SK-N-SH treated with all-trans-retinoic acid at 6 μM for 48 hours (cell line): ENCODE measurements around the gene CSTF3.

Experiments used
- ATAC-seq: fragments of 200-7000 bp; cut with Tn5 transposase; 3 replicates; pipeline ENCODE4 v1.9.1; 2020; ENCODE audit warnings: mild to moderate bottlenecking, moderate library complexity
- BACH2 ChIP-seq: fragments of 250-450 bp; sonication (Bioruptor Pico); IDR thresholded peaks from 2 replicates; pipeline ENCODE4 v1.9.0; 2021; ENCODE audit warnings: mild to moderate bottlenecking, borderline replicate concordance
- CSDC2 ChIP-seq: fragments of 250-450 bp; sonication (Bioruptor Pico); IDR thresholded peaks from 2 replicates; pipeline ENCODE4 v1.5.0; 2020; ENCODE audit warnings: mild to moderate bottlenecking, moderate library complexity
- CSRNP3 ChIP-seq: fragments of 250-450 bp; sonication (Bioruptor Pico); IDR thresholded peaks from 2 replicates; pipeline ENCODE4 v1.5.1; 2021; ENCODE audit warnings: mild to moderate bottlenecking, moderate library complexity
- ESRRG ChIP-seq: fragments of 250-450 bp; sonication (Bioruptor Pico); IDR thresholded peaks from 2 replicates; pipeline ENCODE4 v1.6.1; 2021; ENCODE audit warnings: mild to moderate bottlenecking
- GLIS3 ChIP-seq: fragments of 250-450 bp; sonication (Bioruptor Pico); IDR thresholded peaks from 2 replicates; pipeline ENCODE4 v1.5.0; 2020; ENCODE audit warnings: mild to moderate bottlenecking, moderate library complexity
- ISL1 ChIP-seq: fragments of 250-450 bp; sonication (Bioruptor Pico); IDR thresholded peaks from 2 replicates; pipeline ENCODE4 v2.1.2; 2022; ENCODE audit warnings: mild to moderate bottlenecking, moderate library complexity
- OSR1 ChIP-seq: fragments of 250-450 bp; sonication (Bioruptor Pico); IDR thresholded peaks from 2 replicates; pipeline ENCODE4 v1.8.0; 2022; ENCODE audit warnings: moderate library complexity, mild to moderate bottlenecking, inconsistent platforms
- PATZ1 ChIP-seq: fragments of 250-450 bp; sonication (Bioruptor Pico); IDR thresholded peaks from 2 replicates; pipeline ENCODE4 v1.8.0; 2020; ENCODE audit warnings: mild to moderate bottlenecking, moderate library complexity, borderline replicate concordance
- POU6F1 ChIP-seq: fragments of 250-450 bp; sonication (Bioruptor Pico); IDR thresholded peaks from 2 replicates; pipeline ENCODE4 v1.8.0; 2021; ENCODE audit warnings: low read depth, mild to moderate bottlenecking, moderate library complexity, borderline replicate concordance
- PPARA ChIP-seq: fragments of 250-450 bp; sonication (Bioruptor Pico); IDR thresholded peaks from 2 replicates; pipeline ENCODE4 v1.5.0; 2020; ENCODE audit warnings: mild to moderate bottlenecking, borderline replicate concordance
- RARB ChIP-seq: fragments of 250-450 bp; sonication (Bioruptor Pico); IDR thresholded peaks from 2 replicates; pipeline ENCODE4 v1.8.0; 2021; ENCODE audit warnings: mild to moderate bottlenecking, moderate library complexity
- SNAI2 ChIP-seq: fragments of 250-450 bp; sonication (Bioruptor Pico); IDR thresholded peaks from 2 replicates; pipeline ENCODE4 v1.5.0; 2020; ENCODE audit warnings: mild to moderate bottlenecking, moderate library complexity
- TOX ChIP-seq: fragments of 250-450 bp; sonication (Bioruptor Pico); IDR thresholded peaks from 2 replicates; pipeline ENCODE4 v1.8.0; 2021; ENCODE audit warnings: mild to moderate bottlenecking, moderate library complexity, borderline replicate concordance
- TSHZ2 ChIP-seq: fragments of 250-450 bp; sonication (Bioruptor Pico); IDR thresholded peaks from 2 replicates; pipeline ENCODE4 v1.5.0; 2020; ENCODE audit warnings: mild to moderate bottlenecking, moderate library complexity
- ZFP3 ChIP-seq: fragments of 250-450 bp; sonication (Bioruptor Pico); IDR thresholded peaks from 2 replicates; pipeline ENCODE4 v1.5.0; 2020; ENCODE audit warnings: mild to moderate bottlenecking, moderate library complexity
- ZFP30 ChIP-seq: fragments of 450-650 bp; formaldehyde crosslinking; IDR thresholded peaks from 2 replicates; pipeline ENCODE4 v1.5.0; 2022; ENCODE audit warnings: mild to moderate bottlenecking, moderate library complexity
- ZNF70 ChIP-seq: fragments of 450-650 bp; formaldehyde crosslinking; IDR thresholded peaks from 2 replicates; pipeline ENCODE4 v1.5.0; 2020; ENCODE audit warnings: mild to moderate bottlenecking, moderate library complexity
- ZNF8 ChIP-seq: fragments of 450-650 bp; formaldehyde crosslinking; IDR thresholded peaks from 2 replicates; pipeline ENCODE4 v1.5.0; 2020; ENCODE audit warnings: mild to moderate bottlenecking, moderate library complexity

The CSTF3 gene

GRCh38 chr11:33040862-33041453 is 120.3 kb downstream of the CSTF3 start (continued):
- TF ChIP-seq GLIS3 (CRISPR knock-in tag): no peak
- no peak for TF ChIP-seq RARB (CRISPR knock-in tag)
- no peak for TF ChIP-seq TOX (CRISPR knock-in tag)

- ATAC-seq: peak; percentile 25
Measured at GRCh38 chr11:33040033-33040861, 121.0 kb downstream of the CSTF3 start.

More at GRCh38 chr11:33040033-33040861, 121.0 kb downstream of the CSTF3 start:
- TF ChIP-seq ESRRG: no peak
- TF ChIP-seq ZFP3: no peak
- TF ChIP-seq CSRNP3 (CRISPR knock-in tag): no peak
- no peak for TF ChIP-seq POU6F1
- no peak for TF ChIP-seq PPARA (CRISPR knock-in tag)
- no peak for TF ChIP-seq GLIS3 (CRISPR knock-in tag)
- TF ChIP-seq RARB (CRISPR knock-in tag): no peak
- no peak for TF ChIP-seq SNAI2 (CRISPR knock-in tag)
- no peak for TF ChIP-seq BACH2 (CRISPR knock-in tag)
- TF ChIP-seq OSR1 (CRISPR knock-in tag): no peak
- TF ChIP-seq CSDC2 (CRISPR knock-in tag): no peak
- TF ChIP-seq ZNF70 (CRISPR knock-in tag): no peak
- no peak for TF ChIP-seq ISL1
- no peak for TF ChIP-seq ZNF8
- TF ChIP-seq ZFP30 (CRISPR knock-in tag): no peak
- no peak for TF ChIP-seq PATZ1
- no peak for TF ChIP-seq TSHZ2 (CRISPR knock-in tag)
